ENCODE results near the gene NKX3-2.
"Not testable (repeated sequence)": the region's sequence is repeated elsewhere in the genome, so short reads cannot be mapped to it uniquely, and the experiment has no call there.

Gene NKX3-2

GRCh38 chr4:13570916-13571315 is 26.6 kb upstream of the NKX3-2 start:
- TF ChIP-seq, protein P1, sequence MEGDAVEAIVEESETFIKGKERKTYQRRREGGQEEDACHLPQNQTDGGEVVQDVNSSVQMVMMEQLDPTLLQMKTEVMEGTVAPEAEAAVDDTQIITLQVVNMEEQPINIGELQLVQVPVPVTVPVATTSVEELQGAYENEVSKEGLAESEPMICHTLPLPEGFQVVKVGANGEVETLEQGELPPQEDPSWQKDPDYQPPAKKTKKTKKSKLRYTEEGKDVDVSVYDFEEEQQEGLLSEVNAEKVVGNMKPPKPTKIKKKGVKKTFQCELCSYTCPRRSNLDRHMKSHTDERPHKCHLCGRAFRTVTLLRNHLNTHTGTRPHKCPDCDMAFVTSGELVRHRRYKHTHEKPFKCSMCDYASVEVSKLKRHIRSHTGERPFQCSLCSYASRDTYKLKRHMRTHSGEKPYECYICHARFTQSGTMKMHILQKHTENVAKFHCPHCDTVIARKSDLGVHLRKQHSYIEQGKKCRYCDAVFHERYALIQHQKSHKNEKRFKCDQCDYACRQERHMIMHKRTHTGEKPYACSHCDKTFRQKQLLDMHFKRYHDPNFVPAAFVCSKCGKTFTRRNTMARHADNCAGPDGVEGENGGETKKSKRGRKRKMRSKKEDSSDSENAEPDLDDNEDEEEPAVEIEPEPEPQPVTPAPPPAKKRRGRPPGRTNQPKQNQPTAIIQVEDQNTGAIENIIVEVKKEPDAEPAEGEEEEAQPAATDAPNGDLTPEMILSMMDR (conservative IDR thresholded peaks at IDR 0.05), result no peak
- H3K27ac ChIP-seq, result no peak overlapping the region

DNA sequence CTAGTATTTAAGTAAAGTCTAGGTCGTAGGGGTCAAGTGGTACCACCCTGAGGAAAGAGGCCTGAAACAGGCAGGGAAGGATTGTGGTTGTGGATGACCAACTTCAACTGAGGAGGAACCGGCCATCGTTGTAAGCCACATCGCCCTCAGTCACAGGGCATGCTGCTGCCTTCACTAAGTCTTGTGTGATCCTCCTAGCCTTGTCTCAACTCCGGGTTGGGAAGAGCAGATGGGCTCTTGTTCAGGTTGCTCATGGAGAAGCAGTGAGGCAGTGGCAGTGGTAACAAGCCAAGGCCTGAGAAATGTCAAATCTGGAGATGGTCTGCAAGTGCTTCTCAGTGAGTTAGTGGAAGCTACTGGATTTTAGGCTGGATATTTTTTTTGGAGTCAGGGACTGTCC is 22.8 kb upstream of the NKX3-2 start:
- no peak overlapping the region for H3K27ac ChIP-seq
- TF ChIP-seq, protein P1 (conservative IDR thresholded peaks at IDR 0.05), result no peak

DNA sequence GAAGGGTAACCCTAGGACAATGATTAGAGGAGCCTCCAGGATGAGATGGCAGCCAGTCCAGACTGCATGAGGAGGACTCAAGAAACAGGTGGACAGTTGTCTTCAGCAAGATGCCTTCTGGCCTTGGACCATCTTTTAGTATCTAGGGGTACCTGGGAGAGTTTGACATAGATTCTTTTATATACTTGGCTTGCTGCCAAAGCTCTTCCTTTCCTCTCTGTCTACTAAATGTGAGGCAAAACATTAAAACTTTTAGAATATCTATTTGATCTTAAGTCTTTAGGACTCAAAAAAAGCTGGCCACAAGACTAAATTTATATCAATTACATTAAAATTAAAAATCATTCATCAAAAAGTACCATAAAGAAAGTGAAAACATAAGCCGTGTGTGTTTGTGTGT is 18.6 kb upstream of the NKX3-2 start:
- no peak overlapping the region for H3K27ac ChIP-seq
- TF ChIP-seq, protein P1 (conservative IDR thresholded peaks at IDR 0.05), result no peak

GRCh38 chr4:13561673-13562072 is 17.4 kb upstream of the NKX3-2 start:
- no peak overlapping the region for H3K27ac ChIP-seq
- TF ChIP-seq, protein P1 (conservative IDR thresholded peaks at IDR 0.05), result no peak

GRCh38 chr4:13560111-13560510 is 15.8 kb upstream of the NKX3-2 start:
- H3K27ac ChIP-seq, result not testable (repeated sequence)

DNA sequence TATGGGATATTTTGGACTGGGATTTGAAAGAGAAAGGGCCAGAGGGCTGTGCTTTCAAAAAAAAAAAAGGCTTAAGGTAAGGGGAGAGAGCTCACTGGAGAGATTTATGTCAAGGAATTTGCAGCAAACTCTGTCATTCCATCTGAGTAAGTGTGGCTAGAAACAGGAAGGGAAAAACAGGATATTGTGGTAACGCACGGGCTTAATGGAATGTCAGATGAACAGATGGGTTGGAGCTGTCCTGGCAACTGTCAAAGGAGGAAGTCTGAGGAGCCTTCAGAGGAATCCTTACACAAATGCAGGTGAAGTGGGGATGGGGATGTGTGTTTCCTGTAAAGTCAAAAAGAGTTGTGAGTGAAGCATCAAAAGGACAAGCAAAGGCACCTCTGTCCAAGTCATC is 15.1 kb upstream of the NKX3-2 start:
- TF ChIP-seq, protein P1 (conservative IDR thresholded peaks at IDR 0.05), result no peak
- no peak overlapping the region for H3K27ac ChIP-seq

- no peak overlapping the region for H3K27ac ChIP-seq
- TF ChIP-seq, protein P1 (conservative IDR thresholded peaks at IDR 0.05), result no peak
Observed at GRCh38 chr4:13558881-13559280, 14.6 kb upstream of the NKX3-2 start.

GRCh38 chr4:13555325-13555724 is 11.0 kb upstream of the NKX3-2 start:
- no peak overlapping the region for H3K27ac ChIP-seq

More at GRCh38 chr4:13555325-13555724, 11.0 kb upstream of the NKX3-2 start:
- TF ChIP-seq, protein P1 (conservative IDR thresholded peaks at IDR 0.05), result no peak

Data from VCaP (cell line).